CD14-positive monocyte (primary cell): ENCODE measurements around the gene RPS8. TPM values are rescaled to one million over a fixed set of nuclear protein-coding genes. Genes with fewer than 3 reads are reported as not detected.

Experiments used
- DNase-seq, 3 donors: peaks; one replicate each; pipeline ENCODE4 v3.0.0-alpha.2; 2011 to 2022
- H2AFZ ChIP-seq: 2 replicates; pipeline ENCODE4 v1.6.0; 2012; ENCODE audit warnings: mild to moderate bottlenecking, low read depth, low read length, inconsistent platforms; ENCODE audit not compliant: insufficient read depth, poor library complexity, severe bottlenecking
- H3K27ac ChIP-seq, 2 donors: 1 replicate in 1 of 2; 2 replicates in 1 of 2; pipeline ENCODE4 v1.5.1; 2012 to 2013; ENCODE audit warnings: low read length in 2 of 2, control low read depth in 1 of 2, inconsistent platforms in 1 of 2, low read depth in 1 of 2, mild to moderate bottlenecking in 1 of 2
- H3K27me3 ChIP-seq, 2 donors: one replicate each; pipeline versions ENCODE4 v1.6.0 to v1.6.1; 2011 to 2013; ENCODE audit warnings: low read length in 2 of 2; ENCODE audit not compliant: control insufficient read depth in 2 of 2, insufficient read depth in 2 of 2
- H3K36me3 ChIP-seq, 2 donors: replicated peaks in 1 of 2; 1 replicate in 1 of 2; 2 replicates in 1 of 2; pipeline versions ENCODE4 v1.5.1 to v1.6.1; 2012 to 2013; ENCODE audit warnings: low read length in 2 of 2, control low read depth in 1 of 2, inconsistent platforms in 1 of 2, mild to moderate bottlenecking in 1 of 2; ENCODE audit not compliant: insufficient read depth in 2 of 2, control insufficient read depth in 1 of 2
- H3K4me1 ChIP-seq, 2 donors: 1 replicate in 1 of 2; 2 replicates in 1 of 2; pipeline versions ENCODE4 v1.5.1 to v1.6.1; 2012 to 2013; ENCODE audit warnings: low read length in 2 of 2, control low read depth in 1 of 2, inconsistent platforms in 1 of 2, mild to moderate bottlenecking in 1 of 2, moderate library complexity in 1 of 2; ENCODE audit not compliant: insufficient read depth in 2 of 2, control insufficient read depth in 1 of 2
- H3K4me2 ChIP-seq: replicated peaks from 2 replicates; pipeline ENCODE3; 2012; ENCODE audit warnings: low read length, moderate library complexity, mild to moderate bottlenecking; ENCODE audit not compliant: poor library complexity, severe bottlenecking; ENCODE audit errors: extremely low read depth
- H3K4me3 ChIP-seq, 3 experiments: fragments of 200-600 bp in 1 of 3; sonication (generic) in 1 of 3; replicated peaks in 1 of 3; 1 replicate in 2 of 3; 2 replicates in 1 of 3; pipeline ENCODE4 v1.5.1; 2011 to 2013; ENCODE audit warnings: low read length in 3 of 3, mild to moderate bottlenecking in 3 of 3, control low read depth in 2 of 3, low read depth in 2 of 3, inconsistent platforms in 1 of 3, moderate library complexity in 1 of 3
- H3K79me2 ChIP-seq: 2 replicates; pipeline ENCODE4 v1.6.0; 2012; ENCODE audit warnings: mild to moderate bottlenecking, control low read depth, inconsistent platforms, low read length, moderate library complexity; ENCODE audit not compliant: insufficient read depth
- H3K9ac ChIP-seq: 2 replicates; pipeline ENCODE4 v1.6.0; 2017; ENCODE audit warnings: low read length, mild to moderate bottlenecking; ENCODE audit not compliant: insufficient read depth, poor library complexity, severe bottlenecking
- H3K9me3 ChIP-seq, 2 donors: replicated peaks in 1 of 2; 1 replicate in 1 of 2; 2 replicates in 1 of 2; pipeline versions ENCODE4 v1.5.1 to v1.6.1; 2012 to 2013; ENCODE audit warnings: low read length in 2 of 2, control low read depth in 1 of 2; ENCODE audit not compliant: control insufficient read depth in 1 of 2, insufficient read depth in 1 of 2
- H4K20me1 ChIP-seq: 2 replicates; pipeline ENCODE4 v1.6.0; 2012; ENCODE audit warnings: mild to moderate bottlenecking, low read length, control low read depth, moderate library complexity; ENCODE audit not compliant: insufficient read depth
- H3K27ac Mint-ChIP-seq, 7 donors: one replicate each; pipeline ENCODE4 v1.8.0; 2020; ENCODE audit warnings: mild to moderate bottlenecking in 7 of 7, mixed read lengths in 7 of 7, moderate library complexity in 6 of 7, inconsistent platforms in 2 of 7
- H3K27me3 Mint-ChIP-seq, 3 donors: one replicate each; pipeline ENCODE4 v1.8.0; 2021 to 2022; ENCODE audit warnings: low read depth in 3 of 3, mild to moderate bottlenecking in 3 of 3, mixed read lengths in 3 of 3, moderate library complexity in 3 of 3, inconsistent platforms in 1 of 3
- H3K36me3 Mint-ChIP-seq, 2 donors: one replicate each; pipeline ENCODE4 v1.8.0; 2020; ENCODE audit warnings: mixed read lengths in 2 of 2, inconsistent platforms in 1 of 2, mild to moderate bottlenecking in 1 of 2
- H3K4me1 Mint-ChIP-seq: one replicate; pipeline ENCODE4 v1.8.0; 2020; ENCODE audit warnings: mild to moderate bottlenecking, mixed read lengths
- H3K4me3 Mint-ChIP-seq, 2 donors: one replicate each; pipeline ENCODE4 v1.8.0; 2020; ENCODE audit warnings: mild to moderate bottlenecking in 2 of 2, mixed read lengths in 2 of 2, moderate library complexity in 1 of 2
- H3K9me3 Mint-ChIP-seq, 7 donors: one replicate each; pipeline ENCODE4 v1.8.0; 2020 to 2022; ENCODE audit warnings: mixed read lengths in 7 of 7, mild to moderate bottlenecking in 6 of 7, moderate library complexity in 6 of 7, inconsistent platforms in 2 of 7
- WGBS: methylation state at CpG from one replicate; pipeline ENCODE4 v1.1.5; 2013; ENCODE audit warnings: missing lambda C conversion rate; ENCODE audit not compliant: insufficient coverage; 5-methylcytosine and 5-hydroxymethylcytosine counted together
- intact Hi-C, 2 donors: fragments of 100-400 bp; cut with micrococcal nuclease; formaldehyde crosslinking; loops; one replicate each; pipeline versions ENCODE4 v1.15.0 to v1.15.1; 2023
- polyA plus RNA-seq, 3 donors: library from polyadenylated mRNA; depleted of rRNA in 1 of 3; unstranded in 2 of 3; stranded (reverse) in 1 of 3; fragments of 300-500 nt in 2 of 3; fragments of >200 nt in 1 of 3; fragmentation: Illumina TruSeq in 2 of 3; gene quantifications; 1 replicate in 2 of 3; 2 replicates in 1 of 3; pipeline ENCODE4 v1.2.3, GENCODE V29; 2012 to 2021
- TF ChIP-seq, protein P1 (sequence below): fragments of 200-600 bp; IDR thresholded peaks from one replicate; pipeline ENCODE4 v1.8.0; 2022; ENCODE audit warnings: antibody characterized with exemption, mild to moderate bottlenecking

The RPS8 gene
- polyA plus RNA-seq, 3 donors, result 413 to 1,619 (median 419) TPM

DNA sequence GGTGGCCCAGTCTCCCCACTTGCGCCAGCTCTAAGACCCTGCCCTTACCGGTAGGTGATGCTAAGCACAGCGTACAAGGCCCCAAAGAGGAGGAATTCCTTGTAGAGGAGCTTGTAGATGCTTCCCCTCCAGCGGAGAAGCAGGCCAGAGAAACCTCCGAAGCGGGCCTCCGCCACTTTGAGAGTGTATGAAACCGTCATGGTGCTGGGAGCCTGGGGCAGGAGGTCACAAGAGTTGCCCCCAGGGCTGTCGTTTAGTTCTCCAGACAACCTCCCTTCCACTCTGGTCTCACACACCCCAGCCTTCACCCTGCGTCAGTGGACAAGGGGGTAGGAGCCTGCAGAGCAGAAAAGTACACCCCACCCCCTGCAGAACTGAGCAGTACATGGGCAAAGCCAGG lies 12.2 kb downstream of the RPS8 start:
- Histone ChIP-seq H3K9ac (no peak overlapping the region), H3K4me1 (peaks cover 23 to 24% of the 10 kb centered on the region in 2 donors), H3K4me2 (no peak overlapping the region), H3K9me3 (no peaks in the 10 kb centered on the region), H3K36me3 (no peaks in the 10 kb centered on the region), H3K27me3 (peaks cover 0 to 3% of the 10 kb centered on the region in 2 donors), H2AFZ (no peak overlapping the region), H3K4me3 (no peak overlapping the region), H3K79me2 (no peaks in the 10 kb centered on the region), H4K20me1 (no peaks in the 10 kb centered on the region), H3K27ac (no peak overlapping the region)
- Mint-ChIP-seq H3K4me3 (no peak overlapping the region), H3K36me3 (peaks cover 0 to 6% of the 10 kb centered on the region in 2 donors), H3K9me3 (peaks cover 0 to 2% (median 0%) of the 10 kb centered on the region in 7 donors), H3K27ac (no peak overlapping the region), H3K27me3 (peaks cover 7 to 12% (median 12%) of the 10 kb centered on the region in 3 donors), H3K4me1 (peaks cover 26% of the 10 kb centered on the region)
- WGBS, result 95% methylated on average over 7 of the region's 10 CpGs
- TF ChIP-seq, protein P1, sequence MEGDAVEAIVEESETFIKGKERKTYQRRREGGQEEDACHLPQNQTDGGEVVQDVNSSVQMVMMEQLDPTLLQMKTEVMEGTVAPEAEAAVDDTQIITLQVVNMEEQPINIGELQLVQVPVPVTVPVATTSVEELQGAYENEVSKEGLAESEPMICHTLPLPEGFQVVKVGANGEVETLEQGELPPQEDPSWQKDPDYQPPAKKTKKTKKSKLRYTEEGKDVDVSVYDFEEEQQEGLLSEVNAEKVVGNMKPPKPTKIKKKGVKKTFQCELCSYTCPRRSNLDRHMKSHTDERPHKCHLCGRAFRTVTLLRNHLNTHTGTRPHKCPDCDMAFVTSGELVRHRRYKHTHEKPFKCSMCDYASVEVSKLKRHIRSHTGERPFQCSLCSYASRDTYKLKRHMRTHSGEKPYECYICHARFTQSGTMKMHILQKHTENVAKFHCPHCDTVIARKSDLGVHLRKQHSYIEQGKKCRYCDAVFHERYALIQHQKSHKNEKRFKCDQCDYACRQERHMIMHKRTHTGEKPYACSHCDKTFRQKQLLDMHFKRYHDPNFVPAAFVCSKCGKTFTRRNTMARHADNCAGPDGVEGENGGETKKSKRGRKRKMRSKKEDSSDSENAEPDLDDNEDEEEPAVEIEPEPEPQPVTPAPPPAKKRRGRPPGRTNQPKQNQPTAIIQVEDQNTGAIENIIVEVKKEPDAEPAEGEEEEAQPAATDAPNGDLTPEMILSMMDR, result no peak
- no peak for DNase-seq
- intact Hi-C loops, result loop anchor here (5.0 to 10.0 kb wide), 2 partner anchors 40 to 227 kb away; partner anchors contain the start of genes HECTD3 (in 1 of the 2) and UROD (in 1 of the 2)

DNA sequence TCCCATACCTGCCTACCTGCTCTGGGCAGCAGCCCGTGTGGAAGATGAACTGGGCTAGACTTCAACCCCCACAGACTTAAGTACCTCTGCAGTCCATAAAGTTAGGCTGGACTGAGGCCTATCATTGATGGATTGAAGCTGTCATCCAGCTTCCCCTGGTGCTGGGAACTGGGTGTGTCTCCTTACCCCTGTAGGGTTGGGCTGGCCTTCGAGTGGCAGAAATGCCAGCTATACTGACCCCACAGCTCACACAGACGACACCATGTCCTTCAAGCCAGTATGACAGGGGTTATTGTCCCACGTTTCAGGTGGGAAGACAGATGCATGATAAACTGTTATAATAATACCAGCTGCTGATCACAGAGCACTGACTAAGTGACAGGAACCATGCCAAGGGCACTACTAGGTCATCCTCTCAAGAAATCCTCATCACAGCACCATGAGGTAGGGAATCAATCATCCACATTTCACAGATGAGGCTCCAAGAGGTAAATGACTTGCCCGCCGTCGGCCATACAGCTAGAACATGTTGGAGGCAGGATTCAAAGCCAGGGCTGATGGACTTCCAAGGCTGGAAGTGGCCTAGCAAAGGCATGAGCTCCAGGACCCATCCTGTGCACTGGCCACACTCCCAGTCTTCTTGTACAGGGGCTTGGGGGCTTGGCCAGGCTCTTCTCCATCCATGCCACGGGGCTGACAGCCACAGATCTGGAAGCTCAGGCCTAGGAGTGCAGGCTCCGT lies 12.9 kb downstream of the RPS8 start, which contains the start of gene BEST4:
BEST4 (minus strand) TSS at position 51 of the 741 bp plus-strand sequence. CDS start 465 bp downstream, outside the sequence.
- Histone ChIP-seq H3K27me3 (peaks cover 0 to 3% of the 10 kb centered on the region in 2 donors), H3K27ac (no peak within 1 kb of the TSS), H2AFZ (no peak within 1 kb of the TSS), H3K4me1 (peaks cover 23 to 24% of the 10 kb centered on the region in 2 donors), H3K36me3 (no peaks in the 10 kb centered on the region), H3K79me2 (no peaks in the 10 kb centered on the region), H3K9me3 (no peaks in the 10 kb centered on the region), H3K4me3 (no peak within 1 kb of the TSS), H3K4me2 (no peak within 1 kb of the TSS), H4K20me1 (no peaks in the 10 kb centered on the region), H3K9ac (no peak within 1 kb of the TSS)
- peaks cover 0 to 5% of the 10 kb centered on the region in 2 donors for H3K36me3 Mint-ChIP-seq
- H3K27me3 Mint-ChIP-seq, result peaks cover 7 to 12% (median 12%) of the 10 kb centered on the region in 3 donors
- peaks cover 0 to 2% (median 0%) of the 10 kb centered on the region in 7 donors for H3K9me3 Mint-ChIP-seq
- WGBS, result 91% methylated on average over 5 of the region's 9 CpGs
- no peak within 1 kb of the TSS for H3K4me3 Mint-ChIP-seq
- no peak for DNase-seq
- H3K27ac Mint-ChIP-seq, result peak within 1 kb of the TSS in 2 of 7 donors; percentile 14 to 54
- TF ChIP-seq, protein P1, result no peak
- H3K4me1 Mint-ChIP-seq, result peaks cover 26% of the 10 kb centered on the region
- intact Hi-C loops, result loop anchor here (5.0 to 10.0 kb wide), 2 partner anchors 39 to 227 kb away; partner anchors contain the start of genes HECTD3 (in 1 of the 2) and UROD (in 1 of the 2)
